GM12878 (cell line): ENCODE results near the gene NME7. TPM values are rescaled to one million over a fixed set of nuclear protein-coding genes. Genes with fewer than 3 reads are reported as not detected.

Experiments
- CREM ChIP-seq: IDR thresholded peaks from 2 replicates; pipeline ENCODE4 v1.6.1; 2014; ENCODE audit warnings: antibody characterized with exemption, low read depth
- E4F1 ChIP-seq: fragments of 450-650 bp; IDR thresholded peaks from 2 replicates; pipeline ENCODE4 v1.6.1; 2018; ENCODE audit warnings: borderline replicate concordance, mild to moderate bottlenecking; ENCODE audit not compliant: partially characterized antibody
- IKZF1 ChIP-seq: fragments of 450-650 bp; conservative IDR thresholded peaks from 2 replicates; pipeline ENCODE4 v1.6.1; 2017; ENCODE audit warnings: antibody characterized with exemption, mild to moderate bottlenecking
- JUND ChIP-seq: IDR thresholded peaks from 2 replicates; pipeline ENCODE4 v1.6.1; 2012; ENCODE audit warnings: low read depth, mild to moderate bottlenecking, low read length, improper control_type of control experiment, moderate library complexity
- MYC ChIP-seq: IDR thresholded peaks from 2 replicates; pipeline ENCODE4 v1.6.1; 2011; ENCODE audit warnings: mild to moderate bottlenecking, low read length, moderate library complexity, inconsistent platforms; ENCODE audit not compliant: insufficient read depth, insufficient replicate concordance, insufficient read length, severe bottlenecking
- NRF1 ChIP-seq: conservative IDR thresholded peaks from 2 replicates; pipeline ENCODE4 v1.6.1; 2011; ENCODE audit warnings: mild to moderate bottlenecking, low read depth, low read length, improper control_type of control experiment
- PRDM15 ChIP-seq: fragments of 450-650 bp; formaldehyde crosslinking; IDR thresholded peaks from 2 replicates; pipeline ENCODE4 v1.4.0; 2020; ENCODE audit warnings: mild to moderate bottlenecking, moderate library complexity
- RBBP5 ChIP-seq: fragments of 200-600 bp; sonication (generic); conservative IDR thresholded peaks from 2 replicates; pipeline ENCODE4 v1.6.1; 2016
- ZBTB4 ChIP-seq: fragments of 450-650 bp; formaldehyde crosslinking; IDR thresholded peaks from 2 replicates; pipeline ENCODE4 v1.4.0; 2022; ENCODE audit warnings: mild to moderate bottlenecking, moderate library complexity
- polyA plus RNA-seq, 11 experiments: library from polyadenylated mRNA; depleted of rRNA in 4 of 11; unstranded in 6 of 11; stranded (reverse) in 5 of 11; fragments of >200 nt; fragmentation: Nextera tagmentation in 4 of 11; fragmentation: Illumina TruSeq in 1 of 11; extraction: Ambion mirVana in 4 of 11; extraction: Trizol in 1 of 11; gene quantifications; 1 replicate in 1 of 11; 2 replicates in 10 of 11; pipeline versions ENCODE4 v1.2.1 to v1.2.3, GENCODE V29; 2011 to 2016; ENCODE audit warnings: inconsistent platforms in 2 of 11, missing spikeins in 2 of 11, low read depth in 1 of 11
- total RNA-seq, 4 experiments: library from RNA; depleted of rRNA in 3 of 4; stranded (reverse); fragments of >200 nt in 3 of 4; fragmentation: Illumina TruSeq in 1 of 4; extraction: Trizol in 1 of 4; gene quantifications; 2 replicates each; pipeline versions ENCODE4 v1.2.1 to v1.2.3, GENCODE V29; 2013 to 2021
- TF ChIP-seq, protein P1 (sequence below): fragments of 450-650 bp; IDR thresholded peaks from 2 replicates; pipeline ENCODE4 v1.6.1; 2014; ENCODE audit warnings: mild to moderate bottlenecking
- TF ChIP-seq, protein P2 (sequence below): fragments of 450-650 bp; IDR thresholded peaks from 2 replicates; pipeline ENCODE4 v1.6.1; 2016; ENCODE audit warnings: mild to moderate bottlenecking

The NME7 gene
- total and polyA plus RNA-seq, 10 of the 15 experiments (the other 5 are each of a cell fraction or from before 2014, with no cell fraction given) = 1.5 to 15.6 (median 7.2) TPM

DNA sequence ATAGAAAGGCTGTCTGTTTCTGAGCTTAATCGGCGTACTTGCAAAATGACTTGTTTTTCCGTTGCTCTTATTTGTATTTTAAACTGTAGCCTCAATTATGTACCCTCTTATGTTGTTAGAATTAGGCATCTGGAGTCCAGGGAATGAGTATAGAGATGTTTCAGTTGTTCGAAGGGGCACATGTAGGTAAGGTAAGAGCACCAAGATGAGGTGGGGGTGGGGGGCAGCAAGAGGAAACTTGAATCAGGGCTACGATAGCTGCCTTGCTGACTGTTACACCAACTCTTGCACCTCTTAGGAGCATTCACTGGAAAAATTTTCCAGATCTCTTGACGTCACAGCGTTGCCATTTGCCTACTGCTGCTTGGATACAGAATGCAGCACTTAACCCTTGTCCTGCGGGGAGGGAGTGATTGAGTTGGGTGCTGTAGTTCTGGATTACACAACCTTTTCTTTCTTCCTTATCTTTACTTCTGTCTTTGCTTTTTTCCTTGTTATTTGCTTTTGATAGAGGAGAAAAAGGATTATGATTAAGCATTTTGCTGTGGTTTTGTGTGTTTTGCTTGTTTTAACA lies 257.9 kb downstream of the NME7 start (continued):
- TF ChIP-seq PRDM15 (CRISPR knock-in tag) (no peak), MYC (no peak), RBBP5 (no peak), CREM (peak; percentile 6; the same call in 1 of the 2 replicates), NRF1 (no peak), JUND (no peak), E4F1 (no peak), ZBTB4 (CRISPR knock-in tag) (no peak), IKZF1 (peak; percentile 22)
- TF ChIP-seq, protein P1, sequence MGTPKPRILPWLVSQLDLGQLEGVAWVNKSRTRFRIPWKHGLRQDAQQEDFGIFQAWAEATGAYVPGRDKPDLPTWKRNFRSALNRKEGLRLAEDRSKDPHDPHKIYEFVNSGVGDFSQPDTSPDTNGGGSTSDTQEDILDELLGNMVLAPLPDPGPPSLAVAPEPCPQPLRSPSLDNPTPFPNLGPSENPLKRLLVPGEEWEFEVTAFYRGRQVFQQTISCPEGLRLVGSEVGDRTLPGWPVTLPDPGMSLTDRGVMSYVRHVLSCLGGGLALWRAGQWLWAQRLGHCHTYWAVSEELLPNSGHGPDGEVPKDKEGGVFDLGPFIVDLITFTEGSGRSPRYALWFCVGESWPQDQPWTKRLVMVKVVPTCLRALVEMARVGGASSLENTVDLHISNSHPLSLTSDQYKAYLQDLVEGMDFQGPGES = no peak
- TF ChIP-seq, protein P2, sequence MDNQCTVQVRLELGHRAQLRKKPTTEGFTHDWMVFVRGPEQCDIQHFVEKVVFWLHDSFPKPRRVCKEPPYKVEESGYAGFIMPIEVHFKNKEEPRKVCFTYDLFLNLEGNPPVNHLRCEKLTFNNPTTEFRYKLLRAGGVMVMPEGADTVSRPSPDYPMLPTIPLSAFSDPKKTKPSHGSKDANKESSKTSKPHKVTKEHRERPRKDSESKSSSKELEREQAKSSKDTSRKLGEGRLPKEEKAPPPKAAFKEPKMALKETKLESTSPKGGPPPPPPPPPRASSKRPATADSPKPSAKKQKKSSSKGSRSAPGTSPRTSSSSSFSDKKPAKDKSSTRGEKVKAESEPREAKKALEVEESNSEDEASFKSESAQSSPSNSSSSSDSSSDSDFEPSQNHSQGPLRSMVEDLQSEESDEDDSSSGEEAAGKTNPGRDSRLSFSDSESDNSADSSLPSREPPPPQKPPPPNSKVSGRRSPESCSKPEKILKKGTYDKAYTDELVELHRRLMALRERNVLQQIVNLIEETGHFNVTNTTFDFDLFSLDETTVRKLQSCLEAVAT = peak; percentile 95
